Measurements from ENCODE around the gene CEP126. TPM values are rescaled to one million over a fixed set of nuclear protein-coding genes. Genes with fewer than 3 reads are reported as not detected.

The CEP126 gene
- total RNA-seq, 2 experiments from 2014 or later = 1.1 to 1.6 TPM

DNA sequence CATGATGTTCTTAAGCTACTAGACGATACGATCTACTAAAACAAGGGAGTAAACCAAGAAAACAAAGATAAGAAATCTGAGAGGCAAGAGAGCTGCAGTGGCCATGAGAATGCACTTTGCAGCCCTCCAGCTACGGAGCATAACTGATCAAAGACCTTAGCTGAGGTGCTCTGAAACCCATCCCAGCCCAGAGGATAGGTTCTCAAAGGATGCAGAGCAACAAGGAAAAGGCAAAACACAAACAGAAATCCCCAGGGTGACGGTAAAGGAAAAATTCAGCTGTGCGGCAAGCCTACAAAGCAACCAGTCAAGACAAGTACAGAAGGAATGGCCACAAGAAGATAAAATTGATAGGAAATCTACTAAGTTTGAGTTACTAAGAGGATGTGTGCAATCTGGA, 99.9 kb downstream of the CEP126 start:
- ChIA-PET POLR2A (no interaction called here), CTCF (interaction anchor here (0.7 to 2.2 kb wide), 2 partner anchors 136 to 154 kb away, joined by 3 to 7 read pairs; no protein-coding TSS in a partner anchor)
- TF ChIP-seq, protein P1, sequence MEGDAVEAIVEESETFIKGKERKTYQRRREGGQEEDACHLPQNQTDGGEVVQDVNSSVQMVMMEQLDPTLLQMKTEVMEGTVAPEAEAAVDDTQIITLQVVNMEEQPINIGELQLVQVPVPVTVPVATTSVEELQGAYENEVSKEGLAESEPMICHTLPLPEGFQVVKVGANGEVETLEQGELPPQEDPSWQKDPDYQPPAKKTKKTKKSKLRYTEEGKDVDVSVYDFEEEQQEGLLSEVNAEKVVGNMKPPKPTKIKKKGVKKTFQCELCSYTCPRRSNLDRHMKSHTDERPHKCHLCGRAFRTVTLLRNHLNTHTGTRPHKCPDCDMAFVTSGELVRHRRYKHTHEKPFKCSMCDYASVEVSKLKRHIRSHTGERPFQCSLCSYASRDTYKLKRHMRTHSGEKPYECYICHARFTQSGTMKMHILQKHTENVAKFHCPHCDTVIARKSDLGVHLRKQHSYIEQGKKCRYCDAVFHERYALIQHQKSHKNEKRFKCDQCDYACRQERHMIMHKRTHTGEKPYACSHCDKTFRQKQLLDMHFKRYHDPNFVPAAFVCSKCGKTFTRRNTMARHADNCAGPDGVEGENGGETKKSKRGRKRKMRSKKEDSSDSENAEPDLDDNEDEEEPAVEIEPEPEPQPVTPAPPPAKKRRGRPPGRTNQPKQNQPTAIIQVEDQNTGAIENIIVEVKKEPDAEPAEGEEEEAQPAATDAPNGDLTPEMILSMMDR (IDR thresholded peaks at IDR 0.05) = no peak
- intact Hi-C loops (cut with micrococcal nuclease) = no loop called here
- Mint-ChIP-seq H3K27ac (no peak overlapping the region), H3K27me3 (peaks cover 12% of the 10 kb centered on the region), H3K9me3 (no peaks in the 10 kb centered on the region), H3K36me3 (ENCODE audit: low read depth) (no peaks in the 10 kb centered on the region), H3K4me1 (ENCODE audit: low read depth) (no peaks in the 10 kb centered on the region), H3K4me3 (no peak overlapping the region)
- DNase-seq = no peak
- no peak for ATAC-seq

DNA sequence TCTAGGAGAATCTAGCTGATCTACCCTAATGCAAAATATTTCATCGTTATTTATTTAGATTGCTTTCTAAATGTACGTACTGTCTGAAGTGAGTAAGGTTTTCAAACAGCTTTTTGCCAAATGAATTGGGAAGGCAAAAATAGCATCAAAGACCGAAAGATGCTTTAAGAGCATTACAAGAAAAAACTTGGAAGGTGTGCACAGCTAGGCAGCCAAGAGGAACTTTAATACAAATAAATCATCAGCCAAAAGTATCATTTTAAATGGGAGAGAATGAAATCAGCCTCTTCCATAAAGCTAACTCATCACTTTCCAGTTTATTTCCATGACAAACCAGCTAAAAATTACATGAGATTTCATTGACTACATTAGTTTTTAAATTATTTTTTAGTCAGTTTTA, 102.2 kb downstream of the CEP126 start:
- no peaks in the 10 kb centered on the region for H3K9me3 Mint-ChIP-seq
- H3K27me3 Mint-ChIP-seq = peaks cover 7% of the 10 kb centered on the region
- POLR2A ChIA-PET = no interaction called here

DNA sequence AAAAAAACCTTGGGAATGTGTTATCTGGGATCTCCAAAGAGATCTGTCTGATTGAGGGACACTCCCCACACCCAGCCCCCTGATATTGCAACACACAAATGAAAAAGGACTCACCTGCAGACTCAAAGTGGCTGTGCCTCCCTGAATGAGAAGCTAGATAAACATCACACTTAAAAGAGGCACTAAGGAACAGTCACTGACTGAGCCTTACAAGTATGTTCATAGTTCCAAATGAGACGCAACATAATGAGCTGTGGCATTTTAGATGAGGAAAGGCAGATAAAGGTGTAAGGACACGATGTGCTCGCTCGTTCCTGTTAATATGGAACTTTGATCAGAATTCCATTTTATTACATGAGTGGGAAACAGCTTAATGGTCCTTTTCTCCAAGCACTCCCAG, 111.4 kb downstream of the CEP126 start:
- Mint-ChIP-seq H3K9me3 (no peaks in the 10 kb centered on the region), H3K36me3 (ENCODE audit: low read depth) (no peaks in the 10 kb centered on the region), H3K27me3 (peaks cover 7% of the 10 kb centered on the region), H3K4me1 (ENCODE audit: low read depth) (no peaks in the 10 kb centered on the region), H3K27ac (no peak overlapping the region), H3K4me3 (no peak overlapping the region)
- POLR2A ChIA-PET = no interaction called here
- no peak for DNase-seq
- ATAC-seq = no peak
- TF ChIP-seq, protein P1 (IDR thresholded peaks at IDR 0.05) = no peak
- CTCF ChIA-PET = interaction anchor here (0.6 kb wide), 1 partner anchor 18 kb away, joined by 3 read pairs; no protein-coding TSS in a partner anchor
- intact Hi-C loops (cut with micrococcal nuclease) = no loop called here

More for the DNA sequence above, 102.2 kb downstream of the CEP126 start:
- TF ChIP-seq, protein P1 (IDR thresholded peaks at IDR 0.05) = no peak
- H3K4me1 Mint-ChIP-seq (ENCODE audit: low read depth) = no peaks in the 10 kb centered on the region
- no peaks in the 10 kb centered on the region for H3K36me3 Mint-ChIP-seq (ENCODE audit: low read depth)
- intact Hi-C loops (cut with micrococcal nuclease) = no loop called here
- no peak for DNase-seq
- ATAC-seq = no peak
- H3K4me3 Mint-ChIP-seq = no peak overlapping the region
- CTCF ChIA-PET = interaction anchor here (0.9 to 2.3 kb wide), 2 partner anchors 10 to 156 kb away, joined by 3 to 21 read pairs; no protein-coding TSS in a partner anchor
- H3K27ac Mint-ChIP-seq = no peak overlapping the region

DNA sequence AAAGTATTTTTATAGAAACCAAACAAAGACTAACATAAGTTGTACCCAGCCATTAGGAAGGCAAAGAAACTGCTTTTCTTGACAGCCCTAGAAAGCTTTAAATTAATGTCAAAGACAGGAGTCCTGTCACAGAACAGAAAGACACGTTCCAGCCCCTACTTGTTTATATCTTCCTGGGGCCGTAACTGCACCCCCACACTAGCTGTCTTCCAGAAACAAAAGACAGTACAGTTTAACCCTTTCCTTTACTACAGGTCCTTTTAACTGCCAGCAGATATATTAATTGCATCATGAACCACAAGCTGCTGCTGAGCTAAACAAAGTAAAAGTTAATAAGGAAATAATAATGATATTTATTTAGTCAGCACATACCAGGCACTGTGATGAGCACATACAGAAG, 112.1 kb downstream of the CEP126 start:
- DNase-seq (no peak), ATAC-seq (no peak)
- no peaks in the 10 kb centered on the region for H3K36me3 Mint-ChIP-seq (ENCODE audit: low read depth)
- intact Hi-C loops (cut with micrococcal nuclease) = no loop called here
- H3K4me1 Mint-ChIP-seq (ENCODE audit: low read depth) = no peaks in the 10 kb centered on the region
- H3K27ac Mint-ChIP-seq = no peak overlapping the region
- CTCF ChIA-PET = interaction anchor here (0.6 to 2.2 kb wide), 3 partner anchors 19 to 21 kb away, joined by 3 to 7 read pairs (median 3); no protein-coding TSS in a partner anchor
- TF ChIP-seq, protein P1 (IDR thresholded peaks at IDR 0.05) = no peak
- H3K9me3 Mint-ChIP-seq = no peaks in the 10 kb centered on the region
- POLR2A ChIA-PET = no interaction called here
- no peak overlapping the region for H3K4me3 Mint-ChIP-seq
- peaks cover 6% of the 10 kb centered on the region for H3K27me3 Mint-ChIP-seq

DNA sequence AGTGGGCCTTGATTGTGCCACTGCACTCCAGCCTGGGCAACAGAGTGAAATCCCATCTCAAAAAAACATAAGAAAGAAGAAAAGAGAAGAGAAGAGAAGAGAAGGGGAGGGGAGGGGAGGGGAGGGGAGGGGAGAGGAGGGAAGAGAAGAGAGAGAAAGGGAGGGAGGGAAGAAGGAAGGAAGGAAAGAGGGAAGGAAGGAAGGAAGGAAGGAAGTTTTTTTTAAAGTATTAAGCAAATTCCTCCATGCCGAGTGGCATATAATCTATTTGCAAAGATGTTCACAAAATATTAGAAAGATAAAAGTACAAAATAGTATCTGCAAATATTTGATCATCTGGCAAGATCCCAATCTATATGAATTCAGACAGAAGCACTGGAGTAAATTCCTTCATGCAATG, 121.9 kb downstream of the CEP126 start:
- TF ChIP-seq, protein P1 (IDR thresholded peaks at IDR 0.05) = no peak
- intact Hi-C loops (cut with micrococcal nuclease) = no loop called here
- CTCF ChIA-PET = no interaction called here

More for the DNA sequence above, 121.9 kb downstream of the CEP126 start:
- POLR2A ChIA-PET = no interaction called here
- H3K27ac Mint-ChIP-seq = no peak overlapping the region
- H3K9me3 Mint-ChIP-seq = peaks cover 5% of the 10 kb centered on the region
- DNase-seq (no peak), ATAC-seq (no peak)
- H3K36me3 Mint-ChIP-seq (ENCODE audit: low read depth) = no peaks in the 10 kb centered on the region
- no peak overlapping the region for H3K4me3 Mint-ChIP-seq
- H3K4me1 Mint-ChIP-seq (ENCODE audit: low read depth) = no peaks in the 10 kb centered on the region
- H3K27me3 Mint-ChIP-seq = peaks cover 8% of the 10 kb centered on the region
